Measurements from ENCODE around the gene NPHP4.
"Not testable (repeated sequence)": the region's sequence is repeated elsewhere in the genome, so short reads cannot be mapped to it uniquely, and the experiment has no call there.

NPHP4 gene

GRCh38 chr1:5908461-5909375, 83.5 kb downstream of the NPHP4 start:
- no peak for DNase-seq

GRCh38 chr1:5907966-5908365, 84.3 kb downstream of the NPHP4 start:
- no peak for DNase-seq

- no peak for DNase-seq
These were observed 84.8 kb downstream of the NPHP4 start for GRCh38 chr1:5907386-5907785.

- DNase-seq, result no peak
These were observed 85.3 kb downstream of the NPHP4 start for GRCh38 chr1:5906966-5907365.

GRCh38 chr1:5906116-5906515, 86.1 kb downstream of the NPHP4 start:
- DNase-seq, result no peak

- DNase-seq, result no peak
These were observed 86.8 kb downstream of the NPHP4 start for GRCh38 chr1:5905436-5905835.

GRCh38 chr1:5904551-5904950, 87.7 kb downstream of the NPHP4 start:
- no peak for DNase-seq

- no peak for DNase-seq
These were observed 88.5 kb downstream of the NPHP4 start for GRCh38 chr1:5903680-5904079.

GRCh38 chr1:5903031-5903430, 89.2 kb downstream of the NPHP4 start:
- DNase-seq, result no peak

- DNase-seq, result no peak
These were observed 90.4 kb downstream of the NPHP4 start for GRCh38 chr1:5901841-5902240.

GRCh38 chr1:5901150-5901549, 91.1 kb downstream of the NPHP4 start:
- DNase-seq, result no peak

- no peak for DNase-seq
These were observed 94.0 kb downstream of the NPHP4 start for GRCh38 chr1:5898266-5898665.

GRCh38 chr1:5896706-5897660, 95.2 kb downstream of the NPHP4 start:
- DNase-seq, result no peak

- no peak for DNase-seq
These were observed 96.5 kb downstream of the NPHP4 start for GRCh38 chr1:5895446-5896406.

GRCh38 chr1:5893699-5894278, 98.4 kb downstream of the NPHP4 start:
- not testable (repeated sequence) for DNase-seq

GRCh38 chr1:5892329-5892728, 99.9 kb downstream of the NPHP4 start:
- no peak for DNase-seq

GRCh38 chr1:5891736-5892135, 100.5 kb downstream of the NPHP4 start:
- DNase-seq, result no peak

- DNase-seq, result no peak
These were observed 101.1 kb downstream of the NPHP4 start for GRCh38 chr1:5891137-5891536.

- no peak for DNase-seq
These were observed 101.7 kb downstream of the NPHP4 start for GRCh38 chr1:5890346-5891106.

- no peak for DNase-seq
These were observed 102.3 kb downstream of the NPHP4 start for GRCh38 chr1:5889901-5890300.

GRCh38 chr1:5889462-5889861, 102.8 kb downstream of the NPHP4 start:
- no peak for DNase-seq

All from activated CD8-positive, alpha-beta memory T cell treated with anti-CD3 and anti-CD28 coated beads, Interleukin-2, amount 50 U/mL, for 4 hours (primary cell).